Tibial nerve (tissue), 4 donors: ENCODE data around the gene C16orf74. TPM values are rescaled to one million over a fixed set of nuclear protein-coding genes. Genes with fewer than 3 reads are reported as not detected.

ENCODE experiments used
- DNase-seq, 2 donors: peaks; one replicate each; pipeline ENCODE4 v3.0.0-alpha.2; 2019; ENCODE audit warnings: low spot score in 2 of 2
- H3K27ac ChIP-seq, 4 donors: fragments of 200-600 bp; sonication (generic) in 3 of 4; one replicate each; pipeline ENCODE4 v1.5.1; 2017 to 2019; ENCODE audit warnings: mild to moderate bottlenecking in 1 of 4
- H3K27me3 ChIP-seq, 2 donors: fragments of 200-600 bp; sonication (generic) in 1 of 2; one replicate each; pipeline versions ENCODE4 v1.5.1 to v1.6.0; 2017 to 2019
- H3K36me3 ChIP-seq, 3 donors: fragments of 200-600 bp; sonication (generic); one replicate each; pipeline ENCODE4 v1.5.1; 2018 to 2019
- H3K4me1 ChIP-seq, 4 donors: fragments of 200-600 bp; sonication (generic) in 3 of 4; one replicate each; pipeline ENCODE4 v1.5.1; 2017 to 2019
- H3K4me3 ChIP-seq, 4 donors: fragments of 200-600 bp; sonication (generic) in 3 of 4; one replicate each; pipeline ENCODE4 v1.5.1; 2017 to 2019; ENCODE audit warnings: mild to moderate bottlenecking in 1 of 4, moderate library complexity in 1 of 4
- H3K9me3 ChIP-seq, 4 donors: fragments of 200-600 bp; sonication (generic) in 3 of 4; one replicate each; pipeline ENCODE4 v1.5.1; 2017 to 2019
- CTCF ChIP-seq, 5 experiments: fragments of 200-600 bp in 3 of 5; fragments of 450-650 bp in 2 of 5; sonication (generic) in 3 of 5; IDR thresholded peaks; one replicate each; pipeline ENCODE4 v1.5.1; 2016 to 2019; ENCODE audit warnings: antibody characterized with exemption in 5 of 5, mild to moderate bottlenecking in 3 of 5, moderate library complexity in 2 of 5
- EP300 ChIP-seq, 2 donors: sonication (generic); formaldehyde crosslinking; IDR thresholded peaks; one replicate each; pipeline ENCODE4 v1.6.1; 2017; ENCODE audit warnings: antibody characterized with exemption in 2 of 2, mild to moderate bottlenecking in 1 of 2
- POLR2A ChIP-seq, 2 donors: fragments of 450-650 bp; IDR thresholded peaks; one replicate each; pipeline ENCODE4 v1.6.1; 2017; ENCODE audit warnings: antibody characterized with exemption in 2 of 2, mild to moderate bottlenecking in 2 of 2, moderate library complexity in 2 of 2
- WGBS, 2 donors: methylation state at CpG; one replicate each; pipeline ENCODE4 v1.1.5; 2018; 5-methylcytosine and 5-hydroxymethylcytosine counted together
- total RNA-seq, 4 donors: library from RNA; depleted of rRNA; stranded (reverse); fragments of >200 nt; gene quantifications; one replicate each; pipeline ENCODE4 v1.1.0, GENCODE V29; 2016

Gene C16orf74
- total RNA-seq, 4 donors from 2014 or later = 1.5 to 2.5 TPM; not detected in 2

- 67 to 70% methylated on average over 24 of the region's 24 CpGs for WGBS, 2 donors
- Histone ChIP-seq H3K27ac (no peak overlapping the region), H3K9me3 (no peaks in the 10 kb centered on the region), H3K4me1 (no peaks in the 10 kb centered on the region), H3K36me3 (no peaks in the 10 kb centered on the region), H3K4me3 (no peak overlapping the region), H3K27me3 (peaks cover 0 to 39% of the 10 kb centered on the region in 2 donors)
- TF ChIP-seq POLR2A (IDR thresholded peaks at IDR 0.05) (no peak), EP300 (IDR thresholded peaks at IDR 0.05) (no peak), CTCF (IDR thresholded peaks at IDR 0.05) (no peak)
- no peak for DNase-seq
Measured at GRCh38 chr16:85695196-85696128, 55.4 kb downstream of the C16orf74 start.

- no peak for TF ChIP-seq POLR2A (IDR thresholded peaks at IDR 0.05)
- TF ChIP-seq EP300 (IDR thresholded peaks at IDR 0.05) = no peak
- no peak for TF ChIP-seq CTCF (IDR thresholded peaks at IDR 0.05)
- Histone ChIP-seq H3K27ac (no peak overlapping the region), H3K27me3 (peaks cover 0 to 10% of the 10 kb centered on the region in 2 donors), H3K9me3 (no peaks in the 10 kb centered on the region), H3K4me3 (no peak overlapping the region), H3K36me3 (no peaks in the 10 kb centered on the region), H3K4me1 (peaks cover 0 to 22% (median 4%) of the 10 kb centered on the region in 4 donors)
- WGBS, 2 donors = 34 to 41% methylated on average over 7 of the region's 7 CpGs
- DNase-seq = no peak
Measured at GRCh38 chr16:85690469-85691064, 60.3 kb downstream of the C16orf74 start.

GRCh38 chr16:85689950-85690320 is 61.0 kb downstream of the C16orf74 start:
- WGBS, 2 donors = 43 to 53% methylated on average over 9 of the region's 9 CpGs
- H3K36me3 ChIP-seq = no peaks in the 10 kb centered on the region
- TF ChIP-seq EP300 (IDR thresholded peaks at IDR 0.05) (no peak), POLR2A (IDR thresholded peaks at IDR 0.05) (no peak), CTCF (IDR thresholded peaks at IDR 0.05) (no peak)
- H3K27ac ChIP-seq = no peak overlapping the region
- no peak overlapping the region for H3K4me3 ChIP-seq
- no peak for DNase-seq
- no peaks in the 10 kb centered on the region for H3K9me3 ChIP-seq
- H3K27me3 ChIP-seq = peaks cover 0 to 4% of the 10 kb centered on the region in 2 donors
- peaks cover 0 to 22% (median 4%) of the 10 kb centered on the region in 4 donors for H3K4me1 ChIP-seq

GRCh38 chr16:85689285-85689949 is 61.5 kb downstream of the C16orf74 start:
- H3K4me1 ChIP-seq = peaks cover 0 to 22% (median 4%) of the 10 kb centered on the region in 4 donors
- H3K36me3 ChIP-seq = no peaks in the 10 kb centered on the region
- no peaks in the 10 kb centered on the region for H3K27me3 ChIP-seq
- no peak for DNase-seq
- WGBS, 2 donors = 38 to 40% methylated on average over 27 of the region's 27 CpGs
- no peak overlapping the region for H3K27ac ChIP-seq
- no peaks in the 10 kb centered on the region for H3K9me3 ChIP-seq
- TF ChIP-seq POLR2A (IDR thresholded peaks at IDR 0.05) = no peak
- TF ChIP-seq CTCF (IDR thresholded peaks at IDR 0.05) = no peak
- TF ChIP-seq EP300 (IDR thresholded peaks at IDR 0.05) = no peak
- H3K4me3 ChIP-seq = peak overlapping the region; percentile 30 to 83 (median 56)
